SK-N-SH (cell line): ENCODE measurements around the gene SLC28A3. TPM values are rescaled to one million over a fixed set of nuclear protein-coding genes. Genes with fewer than 3 reads are reported as not detected.
"Not testable (repeated sequence)": the region's sequence is repeated elsewhere in the genome, so short reads cannot be mapped to it uniquely, and the experiment has no call there.

Source experiments
- CTCF ChIA-PET: fragments of 300-600, 350-600 bp; formaldehyde crosslinking; extraction: SDS; loops from one replicate; lab custom pipeline; 2021; lab: Yijun Ruan, JAX
- POLR2A ChIA-PET: fragments of 350-600 bp; sonication (Branson Sonifier 250); formaldehyde crosslinking; extraction: SDS; loops from one replicate; lab custom pipeline; 2020; ENCODE audit warnings: antibody characterized with exemption, inconsistent platforms; lab: Yijun Ruan, JAX
- DNase-seq: peaks from one replicate; pipeline ENCODE4 v3.0.0; 2012
- H2AFZ ChIP-seq: fragments of 200-600 bp; sonication (generic); 2 replicates; pipeline ENCODE4 v1.8.1; 2016; ENCODE audit warnings: antibody characterized with exemption, mild to moderate bottlenecking, low read depth
- H3F3A ChIP-seq: fragments of 200-600 bp; sonication (generic); replicated peaks from 2 replicates; pipeline ENCODE3; 2016; ENCODE audit warnings: antibody characterized with exemption, mild to moderate bottlenecking; ENCODE audit not compliant: insufficient read depth
- H3K27ac ChIP-seq, 2 experiments: fragments of 200-500 bp in 1 of 2; fragments of 200-600 bp in 1 of 2; sonication (Bioruptor generic) in 1 of 2; sonication (generic), shearing (Covaris generic) in 1 of 2; 2 replicates each; pipeline versions ENCODE4 v1.5.1 to v1.6.1; 2014 to 2016; ENCODE audit warnings: low read depth in 2 of 2, inconsistent platforms in 1 of 2, low read length in 1 of 2, mild to moderate bottlenecking in 1 of 2, mixed read lengths in 1 of 2
- H3K27me3 ChIP-seq: fragments of 200-600 bp; sonication (generic), shearing (Covaris generic); 2 replicates; pipeline ENCODE4 v1.6.1; 2016; ENCODE audit warnings: mixed run types; ENCODE audit not compliant: insufficient read depth
- H3K36me3 ChIP-seq, 2 experiments: fragments of 200-500 bp in 1 of 2; fragments of 200-600 bp in 1 of 2; sonication (Bioruptor generic) in 1 of 2; sonication (generic) in 1 of 2; replicated peaks in 1 of 2; 2 replicates each; pipeline versions ENCODE3 to v1.5.1; 2014 to 2016; ENCODE audit warnings: low read length in 1 of 2, mild to moderate bottlenecking in 1 of 2; ENCODE audit not compliant: insufficient read depth in 2 of 2, control insufficient read depth in 1 of 2
- H3K4me1 ChIP-seq, 2 experiments: fragments of 200-500 bp in 1 of 2; fragments of 200-600 bp in 1 of 2; sonication (Bioruptor generic) in 1 of 2; sonication (generic), shearing (Covaris generic) in 1 of 2; 2 replicates each; pipeline versions ENCODE4 v1.5.1 to v1.6.1; 2014 to 2016; ENCODE audit warnings: low read depth in 1 of 2, low read length in 1 of 2, mixed run types in 1 of 2; ENCODE audit not compliant: insufficient read depth in 2 of 2, control insufficient read depth in 1 of 2
- H3K4me2 ChIP-seq: fragments of 200-600 bp; sonication (generic), shearing (Covaris generic); 2 replicates; pipeline ENCODE4 v1.6.1; 2017; ENCODE audit warnings: mixed run types
- H3K4me3 ChIP-seq, 2 experiments: fragments of 200-500 bp in 1 of 2; fragments of 200-600 bp in 1 of 2; sonication (Bioruptor generic) in 1 of 2; sonication (generic), shearing (Covaris generic) in 1 of 2; 2 replicates each; pipeline versions ENCODE4 v1.5.1 to v1.8.1; 2014 to 2016; ENCODE audit warnings: low read depth in 2 of 2, inconsistent platforms in 1 of 2, low read length in 1 of 2, mild to moderate bottlenecking in 1 of 2, mixed read lengths in 1 of 2, moderate library complexity in 1 of 2
- H3K79me2 ChIP-seq: fragments of 200-600 bp; sonication (generic); 2 replicates; pipeline ENCODE4 v1.8.1; 2017; ENCODE audit warnings: mild to moderate bottlenecking; ENCODE audit not compliant: insufficient read depth
- H3K9ac ChIP-seq: fragments of 200-600 bp; sonication (generic); 2 replicates; pipeline ENCODE4 v1.6.1; 2017; ENCODE audit warnings: mixed run types
- H3K9me2 ChIP-seq: fragments of 200-600 bp; sonication (generic); 2 replicates; pipeline ENCODE4 v1.6.1; 2017; ENCODE audit warnings: mixed run types
- H3K9me3 ChIP-seq: fragments of 200-600 bp; sonication (generic); 2 replicates; pipeline ENCODE4 v1.6.1; 2017; ENCODE audit warnings: mixed run types, mild to moderate bottlenecking, moderate library complexity
- H4K20me1 ChIP-seq: fragments of 200-600 bp; sonication (generic); 2 replicates; pipeline ENCODE4 v1.6.1; 2017; ENCODE audit warnings: mild to moderate bottlenecking, mixed run types; ENCODE audit not compliant: insufficient read depth
- CHD2 ChIP-seq: fragments of 150-350 bp; IDR thresholded peaks from 2 replicates; pipeline ENCODE4 v1.6.1; 2018; ENCODE audit warnings: low read length; ENCODE audit not compliant: partially characterized antibody
- ELF1 ChIP-seq: IDR thresholded peaks from 2 replicates; pipeline ENCODE4 v1.4.0; 2012
- EZH2phosphoT487 ChIP-seq: fragments of 200-600 bp; sonication (generic); IDR thresholded peaks from 2 replicates; pipeline ENCODE4 v1.6.1; 2017; ENCODE audit warnings: low read depth, mixed run types, mild to moderate bottlenecking, antibody characterized with exemption, moderate library complexity, borderline replicate concordance
- FOSL2 ChIP-seq: IDR thresholded peaks from 2 replicates; pipeline ENCODE4 v1.4.0; 2012; ENCODE audit warnings: low read depth, mild to moderate bottlenecking, moderate library complexity, borderline replicate concordance
- GABPA ChIP-seq: IDR thresholded peaks from 2 replicates; pipeline ENCODE4 v1.4.0; 2012; ENCODE audit warnings: low read depth, mild to moderate bottlenecking
- MEF2A ChIP-seq: IDR thresholded peaks from 2 replicates; pipeline ENCODE4 v1.4.0; 2012; ENCODE audit warnings: low read depth, borderline replicate concordance
- MXI1 ChIP-seq: IDR thresholded peaks from 2 replicates; pipeline ENCODE4 v1.6.1; 2012; ENCODE audit warnings: mild to moderate bottlenecking, low read depth, low read length, improper control_type of control experiment
- POLR2AphosphoS5 ChIP-seq: IDR thresholded peaks from 2 replicates; pipeline ENCODE4 v1.6.1; 2012; ENCODE audit warnings: low read depth, low read length
- RCOR1 ChIP-seq: fragments of 150-350 bp; IDR thresholded peaks from 2 replicates; pipeline ENCODE4 v1.6.1; 2017; ENCODE audit warnings: antibody characterized with exemption, low read length
- SMC3 ChIP-seq: IDR thresholded peaks from 2 replicates; pipeline ENCODE4 v1.6.1; 2012; ENCODE audit warnings: low read depth, low read length, improper control_type of control experiment
- TAF1 ChIP-seq: IDR thresholded peaks from 2 replicates; pipeline ENCODE4 v1.6.1; 2012; ENCODE audit warnings: low read depth, mild to moderate bottlenecking, low read length, moderate library complexity, borderline replicate concordance
- YY1 ChIP-seq: IDR thresholded peaks from 2 replicates; pipeline ENCODE4 v1.4.0; 2012; ENCODE audit warnings: low read depth, mild to moderate bottlenecking
- WGBS: methylation state at CpG from one replicate; pipeline ENCODE4 v1.1.6; 2017; ENCODE audit warnings: low lambda C conversion rate; 5-methylcytosine and 5-hydroxymethylcytosine counted together
- polyA plus RNA-seq, 3 experiments: library from polyadenylated mRNA; depleted of rRNA; stranded (reverse); fragments of >200 nt; gene quantifications; 2 replicates each; pipeline ENCODE4 v1.2.3, GENCODE V29; 2012
- TF ChIP-seq, protein P1 (sequence below): fragments of 200-600 bp; sonication (generic); IDR thresholded peaks from 2 replicates; pipeline ENCODE4 v1.6.1; 2017; ENCODE audit warnings: antibody characterized with exemption, mild to moderate bottlenecking, moderate library complexity
- TF ChIP-seq, protein P2 (sequence below): IDR thresholded peaks from 2 replicates; pipeline ENCODE4 v1.4.0; 2012; ENCODE audit warnings: low read depth, borderline replicate concordance
- TF ChIP-seq, protein P3 (sequence below): IDR thresholded peaks from 2 replicates; pipeline ENCODE4 v1.4.0; 2012; ENCODE audit warnings: low read depth
- TF ChIP-seq, protein P4 (sequence below): IDR thresholded peaks from 2 replicates; pipeline ENCODE4; 2012

Gene SLC28A3, protein sequence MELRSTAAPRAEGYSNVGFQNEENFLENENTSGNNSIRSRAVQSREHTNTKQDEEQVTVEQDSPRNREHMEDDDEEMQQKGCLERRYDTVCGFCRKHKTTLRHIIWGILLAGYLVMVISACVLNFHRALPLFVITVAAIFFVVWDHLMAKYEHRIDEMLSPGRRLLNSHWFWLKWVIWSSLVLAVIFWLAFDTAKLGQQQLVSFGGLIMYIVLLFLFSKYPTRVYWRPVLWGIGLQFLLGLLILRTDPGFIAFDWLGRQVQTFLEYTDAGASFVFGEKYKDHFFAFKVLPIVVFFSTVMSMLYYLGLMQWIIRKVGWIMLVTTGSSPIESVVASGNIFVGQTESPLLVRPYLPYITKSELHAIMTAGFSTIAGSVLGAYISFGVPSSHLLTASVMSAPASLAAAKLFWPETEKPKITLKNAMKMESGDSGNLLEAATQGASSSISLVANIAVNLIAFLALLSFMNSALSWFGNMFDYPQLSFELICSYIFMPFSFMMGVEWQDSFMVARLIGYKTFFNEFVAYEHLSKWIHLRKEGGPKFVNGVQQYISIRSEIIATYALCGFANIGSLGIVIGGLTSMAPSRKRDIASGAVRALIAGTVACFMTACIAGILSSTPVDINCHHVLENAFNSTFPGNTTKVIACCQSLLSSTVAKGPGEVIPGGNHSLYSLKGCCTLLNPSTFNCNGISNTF
- 0.23 and 0.45 TPM in 2 replicates for polyA plus RNA-seq (2012; rRNA removed)
- polyA plus RNA-seq (2012; cell fraction: cytosol; rRNA removed), result 0.32 and 0.35 TPM in 2 replicates
- polyA plus RNA-seq (2012; cell fraction: nucleus; rRNA removed), result 0.16 and 0.48 TPM in 2 replicates

DNA sequence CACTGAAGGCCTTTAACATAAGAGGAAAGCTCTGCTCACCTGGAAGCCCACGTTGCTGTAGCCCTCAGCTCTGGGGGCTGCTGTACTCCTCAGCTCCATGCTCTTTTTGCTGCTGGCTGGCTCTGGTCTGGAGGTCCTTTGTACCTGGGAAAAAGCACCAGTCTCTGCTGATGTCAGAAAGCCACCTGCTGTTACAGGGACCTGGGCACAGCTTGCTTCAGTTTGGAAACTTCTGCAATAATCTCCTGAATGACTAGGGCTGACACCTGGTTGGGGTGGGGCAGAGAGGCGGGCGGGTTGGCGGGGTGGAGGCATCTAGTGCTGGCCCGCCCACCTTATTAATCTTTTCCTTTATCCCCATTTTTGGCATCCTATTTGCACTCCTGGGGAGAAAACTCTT lies at the start of gene SLC28A3:
SLC28A3 (minus strand) TSS at position 224 of the 400 bp plus-strand sequence; CDS start at position 99, 125 bp downstream.
- Histone ChIP-seq H3K79me2 (no peaks in the 10 kb centered on the region), H3F3A (no peaks in the 10 kb centered on the region), H3K9me3 (no peaks in the 10 kb centered on the region), H3K4me1 (no peaks in the 10 kb centered on the region), H3K27me3 (no peaks in the 10 kb centered on the region), H3K4me2 (no peak within 1 kb of the TSS), H2AFZ (no peak within 1 kb of the TSS), H3K27ac (no peak within 1 kb of the TSS), H3K9ac (no peak within 1 kb of the TSS), H4K20me1 (no peaks in the 10 kb centered on the region), H3K9me2 (no peaks in the 10 kb centered on the region), H3K4me3 (no peak within 1 kb of the TSS), H3K36me3 (no peaks in the 10 kb centered on the region)
- 69% methylated on average over 5 of the region's 5 CpGs for WGBS
- ChIA-PET CTCF (interaction anchor here (0.8 kb wide), 1 partner anchor 24 kb away, joined by 3 read pairs; no protein-coding TSS in a partner anchor), POLR2A (no interaction called here)
- no peak for DNase-seq
- TF ChIP-seq YY1 (no peak), CHD2 (no peak), RCOR1 (no peak), MEF2A (no peak), EZH2phosphoT487 (no peak), GABPA (no peak), MXI1 (no peak), ELF1 (no peak), SMC3 (no peak), TAF1 (no peak), FOSL2 (no peak), POLR2AphosphoS5 (no peak)
- TF ChIP-seq, protein P1, sequence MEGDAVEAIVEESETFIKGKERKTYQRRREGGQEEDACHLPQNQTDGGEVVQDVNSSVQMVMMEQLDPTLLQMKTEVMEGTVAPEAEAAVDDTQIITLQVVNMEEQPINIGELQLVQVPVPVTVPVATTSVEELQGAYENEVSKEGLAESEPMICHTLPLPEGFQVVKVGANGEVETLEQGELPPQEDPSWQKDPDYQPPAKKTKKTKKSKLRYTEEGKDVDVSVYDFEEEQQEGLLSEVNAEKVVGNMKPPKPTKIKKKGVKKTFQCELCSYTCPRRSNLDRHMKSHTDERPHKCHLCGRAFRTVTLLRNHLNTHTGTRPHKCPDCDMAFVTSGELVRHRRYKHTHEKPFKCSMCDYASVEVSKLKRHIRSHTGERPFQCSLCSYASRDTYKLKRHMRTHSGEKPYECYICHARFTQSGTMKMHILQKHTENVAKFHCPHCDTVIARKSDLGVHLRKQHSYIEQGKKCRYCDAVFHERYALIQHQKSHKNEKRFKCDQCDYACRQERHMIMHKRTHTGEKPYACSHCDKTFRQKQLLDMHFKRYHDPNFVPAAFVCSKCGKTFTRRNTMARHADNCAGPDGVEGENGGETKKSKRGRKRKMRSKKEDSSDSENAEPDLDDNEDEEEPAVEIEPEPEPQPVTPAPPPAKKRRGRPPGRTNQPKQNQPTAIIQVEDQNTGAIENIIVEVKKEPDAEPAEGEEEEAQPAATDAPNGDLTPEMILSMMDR, result no peak
- TF ChIP-seq, protein P2, sequence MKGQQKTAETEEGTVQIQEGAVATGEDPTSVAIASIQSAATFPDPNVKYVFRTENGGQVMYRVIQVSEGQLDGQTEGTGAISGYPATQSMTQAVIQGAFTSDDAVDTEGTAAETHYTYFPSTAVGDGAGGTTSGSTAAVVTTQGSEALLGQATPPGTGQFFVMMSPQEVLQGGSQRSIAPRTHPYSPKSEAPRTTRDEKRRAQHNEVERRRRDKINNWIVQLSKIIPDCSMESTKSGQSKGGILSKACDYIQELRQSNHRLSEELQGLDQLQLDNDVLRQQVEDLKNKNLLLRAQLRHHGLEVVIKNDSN, result no peak
- TF ChIP-seq, protein P3, sequence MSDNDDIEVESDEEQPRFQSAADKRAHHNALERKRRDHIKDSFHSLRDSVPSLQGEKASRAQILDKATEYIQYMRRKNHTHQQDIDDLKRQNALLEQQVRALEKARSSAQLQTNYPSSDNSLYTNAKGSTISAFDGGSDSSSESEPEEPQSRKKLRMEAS, result no peak
- TF ChIP-seq, protein P4, sequence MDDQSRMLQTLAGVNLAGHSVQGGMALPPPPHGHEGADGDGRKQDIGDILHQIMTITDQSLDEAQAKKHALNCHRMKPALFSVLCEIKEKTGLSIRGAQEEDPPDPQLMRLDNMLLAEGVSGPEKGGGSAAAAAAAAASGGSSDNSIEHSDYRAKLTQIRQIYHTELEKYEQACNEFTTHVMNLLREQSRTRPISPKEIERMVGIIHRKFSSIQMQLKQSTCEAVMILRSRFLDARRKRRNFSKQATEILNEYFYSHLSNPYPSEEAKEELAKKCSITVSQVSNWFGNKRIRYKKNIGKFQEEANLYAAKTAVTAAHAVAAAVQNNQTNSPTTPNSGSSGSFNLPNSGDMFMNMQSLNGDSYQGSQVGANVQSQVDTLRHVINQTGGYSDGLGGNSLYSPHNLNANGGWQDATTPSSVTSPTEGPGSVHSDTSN, result no peak

DNA sequence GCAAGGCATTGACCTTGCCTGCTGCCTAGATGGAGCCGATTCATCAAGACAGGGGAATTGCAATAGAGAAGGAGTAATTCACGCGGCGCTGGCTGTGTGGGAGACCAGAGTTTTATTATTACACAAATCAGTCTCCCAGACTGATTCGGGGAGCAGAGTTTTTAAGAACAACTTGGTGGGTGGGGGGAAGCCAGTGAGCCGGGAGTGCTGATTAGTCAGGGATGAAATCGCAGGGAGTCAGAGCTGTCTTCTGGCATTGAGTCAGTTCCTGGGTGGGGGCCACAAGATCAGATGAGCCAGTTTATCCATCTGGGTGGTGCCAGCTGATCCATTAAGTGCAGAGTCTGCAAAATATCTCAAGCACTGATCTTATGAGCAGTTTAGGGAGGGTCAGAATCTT lies 49.7 kb upstream of the SLC28A3 start:
- H3K9ac ChIP-seq, H3K9me2 ChIP-seq, H3K4me3 ChIP-seq, DNase-seq, H3K4me1 ChIP-seq, H4K20me1 ChIP-seq, H3K27me3 ChIP-seq, H3K79me2 ChIP-seq, POLR2A ChIA-PET, H2AFZ ChIP-seq, H3K4me2 ChIP-seq, H3K27ac ChIP-seq, H3F3A ChIP-seq, H3K9me3 ChIP-seq, H3K36me3 ChIP-seq: not testable (repeated sequence)
- CTCF ChIA-PET, result interaction anchor here (1.1 kb wide), 1 partner anchor 1035 kb away, joined by 3 read pairs; no protein-coding TSS in a partner anchor
- 54% methylated on average over 7 of the region's 7 CpGs for WGBS
